Brain pericyte (primary cell): Measurements from ENCODE around the gene TMTC2.

Source experiments
- DNase-seq: peaks from one replicate; pipeline ENCODE4 v3.0.0-alpha.2; 2012; ENCODE audit warnings: low read depth, low spot score

Gene TMTC2

DNA sequence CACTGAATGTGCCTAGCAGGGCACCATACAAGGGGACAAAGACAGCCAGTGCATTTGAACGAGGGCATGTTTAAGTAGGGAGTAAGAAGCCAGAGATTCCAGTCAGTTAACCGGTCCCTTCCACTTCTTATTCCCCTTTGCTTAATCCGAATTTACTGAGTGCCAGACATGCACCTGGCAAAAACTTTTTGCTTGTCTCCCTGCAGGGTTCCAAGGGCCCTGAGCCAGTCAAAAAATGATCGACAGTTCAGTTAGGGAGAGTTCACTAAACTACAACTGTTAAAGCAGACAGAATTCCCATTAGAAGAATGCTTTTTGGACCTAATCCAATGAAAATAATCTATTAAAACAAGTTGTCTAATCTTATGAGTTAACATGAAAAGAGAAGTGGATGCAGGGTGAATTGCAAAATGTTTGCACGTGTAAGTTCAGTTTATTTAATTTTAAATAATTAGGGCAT is 193.8 kb downstream of the TMTC2 start:
- peak; percentile 18 for DNase-seq

- no peak for DNase-seq
These were observed 197.0 kb downstream of the TMTC2 start for GRCh38 chr12:82883394-82884355.

DNA sequence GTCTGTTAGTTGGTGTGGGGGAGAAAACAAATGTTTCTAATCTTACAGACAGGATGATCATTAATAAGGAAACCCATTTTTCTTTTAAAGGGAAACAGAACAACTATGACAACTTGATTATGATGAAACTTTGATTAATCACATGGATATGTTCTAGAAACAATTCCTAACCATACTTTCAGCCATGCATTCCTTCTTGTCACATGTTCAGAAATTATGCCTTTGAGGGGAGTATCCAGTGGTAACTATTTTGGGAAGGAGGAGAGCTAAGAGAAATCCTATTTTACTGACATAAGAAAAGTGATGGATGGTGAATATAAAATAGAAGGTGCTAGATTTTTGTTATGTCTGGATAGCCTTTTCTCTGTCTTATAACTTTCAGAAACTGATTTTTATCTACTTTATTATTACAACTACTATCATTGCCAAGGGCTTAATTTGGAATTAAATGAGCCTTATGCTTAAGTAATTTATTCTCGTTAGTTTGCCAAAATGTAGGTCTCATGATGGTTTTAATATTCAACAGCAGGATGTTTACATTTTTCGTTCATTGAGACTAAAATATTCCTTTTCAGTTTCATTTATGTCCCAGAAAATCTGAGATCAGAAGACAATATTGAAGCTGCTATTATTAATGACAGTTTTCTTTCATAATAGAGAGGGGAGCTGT is 200.1 kb downstream of the TMTC2 start:
- no peak for DNase-seq

DNA sequence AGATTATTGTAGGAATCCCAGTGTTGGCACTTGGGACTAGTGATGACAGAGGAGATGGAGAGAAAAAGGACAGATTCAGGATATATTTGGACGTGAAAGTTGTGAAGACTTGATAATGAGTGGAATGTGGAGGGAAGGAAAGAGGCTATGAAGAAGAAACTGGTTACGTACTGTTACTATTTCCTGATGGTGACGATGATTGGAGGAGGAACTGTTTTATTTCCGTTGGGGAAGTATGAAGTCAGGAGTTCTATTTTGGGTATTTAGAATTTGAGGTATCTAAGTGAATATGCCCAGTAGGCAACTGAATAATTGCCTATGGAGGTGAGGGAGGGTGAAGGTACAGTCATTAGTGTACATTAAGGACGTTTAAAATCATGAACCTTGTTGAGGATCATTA is 207.2 kb downstream of the TMTC2 start:
- no peak for DNase-seq

DNA sequence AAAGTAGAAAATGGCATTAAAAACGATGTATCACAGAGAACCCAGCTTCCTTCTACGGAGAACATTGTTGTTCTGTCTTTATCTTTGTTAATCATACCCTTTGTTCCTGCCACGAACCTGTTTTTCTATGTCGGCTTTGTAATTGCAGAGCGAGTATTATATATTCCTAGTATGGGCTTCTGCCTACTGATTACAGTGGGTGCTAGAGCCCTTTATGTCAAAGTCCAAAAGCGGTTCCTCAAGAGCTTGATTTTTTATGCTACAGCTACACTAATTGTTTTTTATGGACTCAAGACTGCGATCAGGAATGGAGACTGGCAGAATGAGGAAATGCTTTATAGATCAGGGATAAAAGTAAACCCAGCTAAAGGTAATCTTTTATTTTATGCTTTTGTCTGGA is 209.6 kb downstream of the TMTC2 start:
- no peak for DNase-seq

- no peak for DNase-seq
These were observed 210.3 kb downstream of the TMTC2 start for GRCh38 chr12:82896979-82897378.

- DNase-seq = no peak
These were observed 211.7 kb downstream of the TMTC2 start for GRCh38 chr12:82898441-82898840.

GRCh38 chr12:82904219-82904790 is 217.6 kb downstream of the TMTC2 start:
- no peak for DNase-seq

- no peak for DNase-seq
These were observed 223.7 kb downstream of the TMTC2 start for GRCh38 chr12:82910246-82910893.

- no peak for DNase-seq
These were observed 225.7 kb downstream of the TMTC2 start for GRCh38 chr12:82912406-82912805.

DNA sequence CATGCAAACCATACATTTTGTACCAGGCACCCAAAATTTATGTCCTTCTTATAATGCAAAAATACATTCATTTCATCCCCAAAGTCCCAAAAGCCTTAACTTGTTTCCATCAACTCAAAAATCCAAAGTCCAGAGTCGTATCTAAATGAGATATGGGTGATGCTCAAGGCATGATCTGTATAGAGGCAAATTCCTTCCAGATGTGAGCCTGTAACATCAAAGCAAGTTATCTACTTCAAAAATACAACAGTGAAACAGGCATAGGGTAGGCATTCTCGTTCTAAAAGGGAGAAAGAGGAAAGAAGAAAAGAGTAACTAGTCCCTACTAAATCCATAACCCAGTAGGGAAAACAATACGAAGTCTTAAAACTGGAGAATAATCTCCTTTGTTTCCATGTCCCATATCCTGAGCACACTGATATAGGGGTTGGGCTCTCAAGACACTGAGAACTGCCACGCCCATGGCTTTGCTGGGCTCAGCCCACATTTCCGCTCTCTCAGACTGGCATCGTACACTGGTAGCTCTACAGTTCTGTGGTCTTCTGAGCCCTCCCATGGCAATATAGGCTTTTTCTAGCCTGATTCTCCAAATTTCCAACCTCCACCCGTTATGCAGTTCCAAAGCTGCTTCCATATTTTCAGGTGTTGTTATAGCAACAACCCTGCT is 232.8 kb downstream of the TMTC2 start:
- no peak for DNase-seq

DNA sequence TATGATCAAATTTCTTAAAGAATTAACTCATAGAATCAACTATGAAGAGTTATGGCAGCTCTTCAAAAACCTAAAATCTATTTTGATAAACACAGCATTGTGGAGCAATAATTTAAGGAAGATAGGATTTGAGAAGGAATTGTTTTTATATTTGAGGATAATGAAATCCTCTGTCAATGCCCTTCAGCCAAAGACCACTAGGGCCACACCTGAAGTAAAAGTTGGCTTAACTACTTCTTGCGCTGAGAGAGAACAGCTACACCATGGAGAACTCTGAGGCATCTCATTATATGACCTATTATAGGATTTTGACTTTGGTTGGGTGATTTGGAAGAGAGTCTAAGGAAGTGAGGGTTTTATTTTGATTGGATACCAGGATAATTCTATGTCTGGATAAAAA is 237.2 kb downstream of the TMTC2 start:
- DNase-seq = no peak

GRCh38 chr12:82926630-82927029 is 239.9 kb downstream of the TMTC2 start:
- no peak for DNase-seq

- DNase-seq = no peak
These were observed 243.6 kb downstream of the TMTC2 start for GRCh38 chr12:82930301-82930700.

- no peak for DNase-seq
These were observed 244.8 kb downstream of the TMTC2 start for GRCh38 chr12:82931349-82932116.

DNA sequence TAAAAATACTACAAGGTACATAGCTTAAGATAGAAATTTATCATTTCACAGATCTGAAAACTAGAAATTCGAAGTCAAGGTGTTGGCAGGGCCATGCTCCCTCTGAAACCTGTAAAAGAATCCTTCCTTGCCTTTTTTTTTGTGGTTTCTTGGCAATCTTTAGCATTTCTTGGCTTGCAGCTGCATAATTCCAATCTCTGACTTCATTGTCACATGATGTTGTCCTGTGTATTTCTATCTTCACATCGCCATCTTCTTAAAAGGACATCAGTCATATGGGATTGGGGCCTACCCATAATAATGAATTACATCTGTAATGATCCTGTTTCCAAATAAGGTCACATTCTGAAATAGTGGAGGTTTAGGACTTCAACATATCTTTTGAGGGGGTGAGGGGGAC is 250.4 kb downstream of the TMTC2 start:
- DNase-seq = no peak

DNA sequence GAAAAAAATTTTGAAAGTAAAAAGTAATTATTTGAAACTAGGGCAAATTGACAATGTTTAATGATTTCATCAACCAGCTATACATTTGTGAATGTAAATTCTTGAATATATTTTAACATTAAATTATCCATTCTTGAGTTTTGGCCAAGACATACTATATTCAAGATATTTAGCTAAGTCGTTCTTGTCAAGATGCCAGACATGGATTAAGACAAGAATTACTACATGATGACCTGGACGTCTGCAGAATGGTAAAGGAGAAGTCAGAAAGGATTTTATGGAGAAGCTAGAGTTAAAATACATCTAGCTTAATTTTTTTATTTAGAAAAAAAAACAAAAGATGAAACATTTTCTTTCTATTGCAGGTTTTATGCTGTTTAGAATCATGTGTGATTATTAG is 255.8 kb downstream of the TMTC2 start:
- DNase-seq = no peak

- no peak for DNase-seq
These were observed 256.3 kb downstream of the TMTC2 start for GRCh38 chr12:82942991-82943401.

DNA sequence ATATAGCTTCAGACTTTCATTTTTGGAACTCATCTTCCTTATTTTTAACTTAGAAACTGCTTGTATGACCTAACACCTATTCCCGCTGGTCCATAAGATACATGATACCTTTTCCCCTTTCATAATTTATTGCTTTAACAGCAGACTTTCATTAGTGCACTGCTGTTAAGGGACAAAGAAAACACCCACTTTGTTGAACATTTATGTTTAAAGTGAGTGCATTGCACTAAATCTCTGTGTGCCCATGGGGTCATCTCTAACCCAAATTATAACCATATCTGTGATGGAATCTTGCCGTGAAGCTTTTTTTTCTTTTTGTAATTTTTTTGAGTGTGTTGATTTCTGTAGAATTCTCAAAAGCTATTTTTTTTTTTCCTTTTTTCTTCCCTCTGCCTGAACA is 261.8 kb downstream of the TMTC2 start:
- DNase-seq = no peak

DNA sequence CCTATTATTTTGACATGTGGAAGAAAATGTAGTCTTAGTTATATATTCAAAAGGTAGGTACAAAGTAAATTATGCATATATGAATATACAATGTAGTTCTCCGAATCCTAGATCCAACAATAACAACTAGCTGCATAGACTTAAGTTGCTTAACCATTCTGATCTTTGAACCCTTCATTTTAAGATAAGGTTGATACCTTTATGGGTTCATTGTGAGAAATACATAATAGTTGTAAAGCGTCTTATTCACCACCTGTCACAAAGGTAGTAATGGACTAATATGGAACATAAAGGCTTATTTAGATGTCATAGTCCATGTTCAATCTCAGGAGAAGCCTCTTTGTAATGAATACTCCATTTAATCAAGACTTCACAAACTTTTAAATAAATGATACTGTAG is 263.6 kb downstream of the TMTC2 start:
- no peak for DNase-seq

GRCh38 chr12:82952946-82953345 is 266.2 kb downstream of the TMTC2 start:
- no peak for DNase-seq
